ENCODE data around the gene SNRPE.
A peak's percentile ranks its signal among the peaks of the same experiment; 100 is the strongest.

The SNRPE gene

DNA sequence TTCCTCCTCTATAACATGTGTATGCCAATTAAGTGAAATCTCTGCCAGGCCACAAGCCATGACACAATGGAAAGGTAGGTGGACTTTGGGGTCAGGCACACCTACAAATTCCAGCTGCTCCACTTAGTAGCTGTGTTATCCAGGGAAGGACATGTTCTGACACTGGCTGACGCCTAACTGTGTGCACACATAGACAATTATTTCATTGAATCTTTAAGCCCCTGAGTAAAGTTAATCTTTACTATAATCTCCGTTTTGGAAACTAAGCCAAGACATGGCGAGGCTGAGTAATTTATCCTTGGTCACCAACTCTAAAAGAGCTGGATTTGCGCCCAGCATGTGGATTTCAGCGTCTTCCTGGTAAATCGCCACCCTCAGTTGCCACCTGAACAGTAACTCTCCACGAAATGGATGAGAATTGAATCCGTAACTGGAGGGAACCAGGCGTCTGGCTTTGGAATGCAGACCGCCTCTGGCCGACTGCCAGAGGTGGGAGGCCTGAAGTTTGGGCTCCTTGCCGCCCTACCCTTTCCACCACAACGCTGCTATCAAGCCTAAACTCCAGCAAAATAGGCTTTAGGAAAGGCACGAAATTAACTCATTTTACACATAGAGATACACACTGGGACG is 888 bp upstream of the SNRPE start:
- Histone ChIP-seq H3K27me3 (ENCODE audit: control insufficient read depth in 3 of 3, insufficient read depth in 3 of 3, low read depth in 1 of 3, low read length in 3 of 3) (no peaks in the 10 kb centered on the region), H2BK12ac (ENCODE audit: low read length) (no peak overlapping the region), H2BK120ac (ENCODE audit: low read depth, low read length) (no peak overlapping the region), H3K4me3 (ENCODE audit: low read length in 2 of 2) (no peak overlapping the region), H3K23ac (ENCODE audit: low read depth, low read length, poor library complexity) (no peak overlapping the region), H3K4ac (ENCODE audit: low read length) (no peak overlapping the region), H2BK5ac (ENCODE audit: low read length) (no peak overlapping the region), H3K14ac (ENCODE audit: low read length) (no peak overlapping the region), H4K8ac (ENCODE audit: low read depth, low read length) (no peak overlapping the region), H2AFZ (ENCODE audit: low read length) (peak overlapping the region; percentile 77), H3K4me1 (ENCODE audit: control insufficient read depth in 2 of 2, insufficient read depth in 1 of 2, low read depth in 1 of 2, low read length in 2 of 2) (peaks cover 0 to 3% of the 10 kb centered on the region in 2 donors), H3K18ac (ENCODE audit: low read length) (peak overlapping the region; percentile 83), H3K79me1 (ENCODE audit: low read depth, low read length) (no peaks in the 10 kb centered on the region), H2BK15ac (ENCODE audit: low read length) (no peak overlapping the region), H3K27ac (replicated peaks; ENCODE audit: low read length) (no peak overlapping the region), H3K9ac (ENCODE audit: low read depth, low read length, poor library complexity) (no peak overlapping the region), H3K36me3 (replicated peaks in 1 of 2; ENCODE audit: control insufficient read depth in 2 of 2, insufficient read depth in 2 of 2, low read length in 2 of 2) (peaks cover 9 to 45% of the 10 kb centered on the region in 2 donors), H3K9me3 (replicated peaks in 1 of 2; ENCODE audit: control insufficient read depth in 2 of 2, insufficient read depth in 1 of 2, low read depth in 1 of 2, low read length in 2 of 2) (no peaks in the 10 kb centered on the region), H2AK5ac (ENCODE audit: low read depth, low read length) (no peak overlapping the region), H4K91ac (ENCODE audit: low read depth, low read length, poor library complexity) (no peak overlapping the region), H3K4me2 (ENCODE audit: insufficient read depth, low read length, poor library complexity, severe bottlenecking) (no peak overlapping the region)
- no peak for DNase-seq (ENCODE audit: low spot score)
- WGBS, 2 donors (ENCODE audit: extremely low coverage in 2 of 2, insufficient read length in 2 of 2, insufficient replicate concordance in 1 of 2) = no CpG with 5 or more reads among the region's 15 CpGs

DNA sequence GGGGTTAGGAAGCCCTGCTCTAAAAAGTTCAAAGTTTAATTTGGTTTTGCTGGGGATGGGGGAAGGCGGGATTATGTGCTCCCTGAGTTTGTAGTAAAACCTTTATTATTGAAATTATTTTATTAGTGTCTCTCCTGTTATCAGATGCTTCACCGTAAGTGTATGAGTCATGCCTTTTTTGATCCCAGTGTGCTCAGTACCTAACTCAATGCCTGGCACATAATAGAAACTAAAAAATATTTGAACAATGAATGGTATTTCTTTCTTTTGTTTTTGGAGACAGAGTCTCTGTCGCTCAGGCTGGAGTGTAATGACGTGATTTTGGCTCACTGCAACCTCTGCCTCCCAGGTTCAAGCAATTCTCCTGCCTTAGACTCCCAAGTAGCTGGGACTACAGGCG is 6.4 kb downstream of the SNRPE start:
- no peak overlapping the region for H3K9ac ChIP-seq (ENCODE audit: low read depth, low read length, poor library complexity)
- H2BK120ac ChIP-seq (ENCODE audit: low read depth, low read length) = no peak overlapping the region
- no peak overlapping the region for H2BK12ac ChIP-seq (ENCODE audit: low read length)
- H2BK5ac ChIP-seq (ENCODE audit: low read length) = no peak overlapping the region
- H3K4ac ChIP-seq (ENCODE audit: low read length) = no peak overlapping the region
- no peak overlapping the region for H3K18ac ChIP-seq (ENCODE audit: low read length)
- H3K27ac ChIP-seq (replicated peaks; ENCODE audit: low read length) = no peak overlapping the region
- no peak for DNase-seq (ENCODE audit: low spot score)
- no peak overlapping the region for H4K8ac ChIP-seq (ENCODE audit: low read depth, low read length)
- H3K4me2 ChIP-seq (ENCODE audit: insufficient read depth, low read length, poor library complexity, severe bottlenecking) = no peak overlapping the region
- H3K36me3 ChIP-seq (replicated peaks in 1 of 2; ENCODE audit: control insufficient read depth in 2 of 2, insufficient read depth in 2 of 2, low read length in 2 of 2) = peaks cover 24 to 96% of the 10 kb centered on the region in 2 donors
- no peak overlapping the region for H2AFZ ChIP-seq (ENCODE audit: low read length)
- no peak overlapping the region for H3K23ac ChIP-seq (ENCODE audit: low read depth, low read length, poor library complexity)
- H3K79me1 ChIP-seq (ENCODE audit: low read depth, low read length) = peaks cover 3% of the 10 kb centered on the region
- no peak overlapping the region for H2BK15ac ChIP-seq (ENCODE audit: low read length)
- H3K4me3 ChIP-seq (ENCODE audit: low read length in 2 of 2) = no peak overlapping the region
- no peak overlapping the region for H2AK5ac ChIP-seq (ENCODE audit: low read depth, low read length)
- H3K14ac ChIP-seq (ENCODE audit: low read length) = no peak overlapping the region
- no peak overlapping the region for H4K91ac ChIP-seq (ENCODE audit: low read depth, low read length, poor library complexity)
- H3K9me3 ChIP-seq (replicated peaks in 1 of 2; ENCODE audit: control insufficient read depth in 2 of 2, insufficient read depth in 1 of 2, low read depth in 1 of 2, low read length in 2 of 2) = no peaks in the 10 kb centered on the region
- no CpG with 5 or more reads among the region's 5 CpGs for WGBS, 2 donors (ENCODE audit: extremely low coverage in 2 of 2, insufficient read length in 2 of 2, insufficient replicate concordance in 1 of 2)
- no peaks in the 10 kb centered on the region for H3K27me3 ChIP-seq (ENCODE audit: control insufficient read depth in 3 of 3, insufficient read depth in 3 of 3, low read depth in 1 of 3, low read length in 3 of 3)
- H3K4me1 ChIP-seq (ENCODE audit: control insufficient read depth in 2 of 2, insufficient read depth in 1 of 2, low read depth in 1 of 2, low read length in 2 of 2) = peaks cover 3% of the 10 kb centered on the region in 2 donors

- no peak overlapping the region for H3K18ac ChIP-seq (ENCODE audit: low read length)
- H3K27ac ChIP-seq (replicated peaks; ENCODE audit: low read length) = no peak overlapping the region
- H2AK5ac ChIP-seq (ENCODE audit: low read depth, low read length) = no peak overlapping the region
- no peak overlapping the region for H3K4me2 ChIP-seq (ENCODE audit: insufficient read depth, low read length, poor library complexity, severe bottlenecking)
- no peak overlapping the region for H3K23ac ChIP-seq (ENCODE audit: low read depth, low read length, poor library complexity)
- H2BK120ac ChIP-seq (ENCODE audit: low read depth, low read length) = no peak overlapping the region
- no CpG with 5 or more reads among the region's 1 CpG for WGBS, 2 donors (ENCODE audit: extremely low coverage in 2 of 2, insufficient read length in 2 of 2, insufficient replicate concordance in 1 of 2)
- H3K79me1 ChIP-seq (ENCODE audit: low read depth, low read length) = peaks cover 3% of the 10 kb centered on the region
- H3K14ac ChIP-seq (ENCODE audit: low read length) = no peak overlapping the region
- H3K27me3 ChIP-seq (ENCODE audit: control insufficient read depth in 3 of 3, insufficient read depth in 3 of 3, low read depth in 1 of 3, low read length in 3 of 3) = no peaks in the 10 kb centered on the region
- H3K4ac ChIP-seq (ENCODE audit: low read length) = no peak overlapping the region
- no peak for DNase-seq (ENCODE audit: low spot score)
- no peak overlapping the region for H4K8ac ChIP-seq (ENCODE audit: low read depth, low read length)
- no peak overlapping the region for H2BK12ac ChIP-seq (ENCODE audit: low read length)
- H3K9ac ChIP-seq (ENCODE audit: low read depth, low read length, poor library complexity) = no peak overlapping the region
- peaks cover 27 to 87% of the 10 kb centered on the region in 2 donors for H3K36me3 ChIP-seq (replicated peaks in 1 of 2; ENCODE audit: control insufficient read depth in 2 of 2, insufficient read depth in 2 of 2, low read length in 2 of 2)
- H3K4me3 ChIP-seq (ENCODE audit: low read length in 2 of 2) = no peak overlapping the region
- no peak overlapping the region for H2AFZ ChIP-seq (ENCODE audit: low read length)
- H2BK15ac ChIP-seq (ENCODE audit: low read length) = no peak overlapping the region
- H2BK5ac ChIP-seq (ENCODE audit: low read length) = no peak overlapping the region
- H3K4me1 ChIP-seq (ENCODE audit: control insufficient read depth in 2 of 2, insufficient read depth in 1 of 2, low read depth in 1 of 2, low read length in 2 of 2) = peaks cover 0 to 3% of the 10 kb centered on the region in 2 donors
- no peaks in the 10 kb centered on the region for H3K9me3 ChIP-seq (replicated peaks in 1 of 2; ENCODE audit: control insufficient read depth in 2 of 2, insufficient read depth in 1 of 2, low read depth in 1 of 2, low read length in 2 of 2)
- no peak overlapping the region for H4K91ac ChIP-seq (ENCODE audit: low read depth, low read length, poor library complexity)
These were observed 8.8 kb downstream of the SNRPE start for GRCh38 chr1:203870245-203870644.

DNA sequence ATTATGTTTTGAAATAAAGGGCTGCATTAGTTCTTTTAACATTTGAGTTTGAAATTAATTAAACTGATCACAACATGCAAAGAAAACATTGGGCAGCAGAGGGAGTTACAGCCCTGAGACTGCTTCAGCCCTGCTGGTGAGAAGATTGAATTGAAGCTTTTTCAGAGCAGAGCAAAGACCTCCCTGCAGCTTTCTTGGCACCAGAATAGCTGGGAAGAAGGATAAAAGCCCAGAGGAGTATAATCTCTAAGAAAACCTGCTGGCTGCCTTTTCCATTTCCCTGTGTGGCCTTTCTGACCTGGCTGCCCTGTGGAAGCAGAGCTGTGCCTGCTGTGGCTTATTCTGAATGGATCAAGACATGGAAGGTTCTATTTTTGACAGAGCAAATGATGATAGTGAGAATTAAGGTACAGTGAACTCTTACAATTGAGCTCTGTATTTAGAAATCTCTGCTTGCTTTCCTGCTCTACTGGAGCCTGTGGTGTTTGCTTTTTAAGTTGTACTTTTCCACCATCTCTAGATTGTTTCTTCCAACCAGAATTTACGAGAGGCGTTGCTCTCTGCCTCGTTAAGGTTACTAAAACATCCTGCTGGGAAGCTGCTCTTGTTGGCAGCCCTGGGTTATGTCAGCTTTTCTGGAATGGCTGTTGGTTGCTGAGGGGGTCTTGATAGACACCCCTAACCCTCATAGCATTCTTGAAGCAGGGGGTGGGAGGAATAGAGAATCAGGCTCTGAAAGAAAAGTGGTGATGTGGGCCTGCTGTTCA is 9.9 kb downstream of the SNRPE start:
- DNase-seq (ENCODE audit: low spot score) = peak; percentile 64
- Histone ChIP-seq H3K36me3 (replicated peaks in 1 of 2; ENCODE audit: control insufficient read depth in 2 of 2, insufficient read depth in 2 of 2, low read length in 2 of 2) (peaks cover 19 to 76% of the 10 kb centered on the region in 2 donors), H3K14ac (ENCODE audit: low read length) (no peak overlapping the region), H3K4me2 (ENCODE audit: insufficient read depth, low read length, poor library complexity, severe bottlenecking) (no peak overlapping the region), H3K79me1 (ENCODE audit: low read depth, low read length) (peaks cover 3% of the 10 kb centered on the region), H3K9ac (ENCODE audit: low read depth, low read length, poor library complexity) (no peak overlapping the region), H4K8ac (ENCODE audit: low read depth, low read length) (no peak overlapping the region), H2BK15ac (ENCODE audit: low read length) (no peak overlapping the region), H3K23ac (ENCODE audit: low read depth, low read length, poor library complexity) (no peak overlapping the region), H3K4ac (ENCODE audit: low read length) (no peak overlapping the region), H3K27ac (replicated peaks; ENCODE audit: low read length) (no peak overlapping the region), H4K91ac (ENCODE audit: low read depth, low read length, poor library complexity) (no peak overlapping the region), H2BK5ac (ENCODE audit: low read length) (no peak overlapping the region), H2BK12ac (ENCODE audit: low read length) (no peak overlapping the region), H3K4me1 (ENCODE audit: control insufficient read depth in 2 of 2, insufficient read depth in 1 of 2, low read depth in 1 of 2, low read length in 2 of 2) (peaks cover 0 to 3% of the 10 kb centered on the region in 2 donors), H2BK120ac (ENCODE audit: low read depth, low read length) (no peak overlapping the region), H2AFZ (ENCODE audit: low read length) (no peak overlapping the region), H3K4me3 (ENCODE audit: low read length in 2 of 2) (no peak overlapping the region), H3K9me3 (replicated peaks in 1 of 2; ENCODE audit: control insufficient read depth in 2 of 2, insufficient read depth in 1 of 2, low read depth in 1 of 2, low read length in 2 of 2) (no peaks in the 10 kb centered on the region), H3K27me3 (ENCODE audit: control insufficient read depth in 3 of 3, insufficient read depth in 3 of 3, low read depth in 1 of 3, low read length in 3 of 3) (no peaks in the 10 kb centered on the region), H2AK5ac (ENCODE audit: low read depth, low read length) (no peak overlapping the region), H3K18ac (ENCODE audit: low read length) (no peak overlapping the region)
- WGBS, 2 donors (ENCODE audit: extremely low coverage in 2 of 2, insufficient read length in 2 of 2, insufficient replicate concordance in 1 of 2) = no CpG with 5 or more reads among the region's 3 CpGs
